ENCODE measurements around the gene SPPL3. TPM values are rescaled to one million over a fixed set of nuclear protein-coding genes. Genes with fewer than 3 reads are reported as not detected.

Gene SPPL3
- total RNA-seq, 3 donors from 2014 or later = 21.6 to 28.0 (median 22.8) TPM

- peaks cover 62% of the 10 kb centered on the region for H3K4me1 Mint-ChIP-seq (ENCODE audit: low read depth)
- H3K9me3 Mint-ChIP-seq = no peaks in the 10 kb centered on the region
- no peak for ATAC-seq
- no peak overlapping the region for H3K4me3 Mint-ChIP-seq
- H3K27me3 Mint-ChIP-seq (ENCODE audit: low read depth) = no peaks in the 10 kb centered on the region
- peaks cover 5% of the 10 kb centered on the region for H3K36me3 Mint-ChIP-seq (ENCODE audit: insufficient read depth)
- DNase-seq = no peak
Measured at GRCh38 chr12:120836114-120836684, 68.0 kb downstream of the SPPL3 start.

GRCh38 chr12:120835657-120836056 is 68.5 kb downstream of the SPPL3 start:
- Mint-ChIP-seq H3K4me1 (ENCODE audit: low read depth) (peaks cover 68% of the 10 kb centered on the region), H3K36me3 (ENCODE audit: insufficient read depth) (peaks cover 5% of the 10 kb centered on the region), H3K27me3 (ENCODE audit: low read depth) (no peaks in the 10 kb centered on the region), H3K4me3 (no peak overlapping the region), H3K9me3 (no peaks in the 10 kb centered on the region)
- DNase-seq (no peak), ATAC-seq (no peak)

GRCh38 chr12:120835304-120835612 is 68.9 kb downstream of the SPPL3 start:
- Mint-ChIP-seq H3K9me3 (no peaks in the 10 kb centered on the region), H3K27me3 (ENCODE audit: low read depth) (no peaks in the 10 kb centered on the region), H3K4me3 (peak overlapping the region; percentile 10), H3K4me1 (ENCODE audit: low read depth) (peaks cover 67% of the 10 kb centered on the region), H3K36me3 (ENCODE audit: insufficient read depth) (peaks cover 2% of the 10 kb centered on the region)
- peak; percentile 89 for ATAC-seq
- no peak for DNase-seq

- peak; percentile 19 to 26 for ATAC-seq
- H3K4me1 Mint-ChIP-seq (ENCODE audit: low read depth) = peaks cover 67% of the 10 kb centered on the region
Measured at GRCh38 chr12:120834489-120835303, 69.5 kb downstream of the SPPL3 start.

GRCh38 chr12:120833849-120834248 is 70.3 kb downstream of the SPPL3 start:
- H3K4me3 Mint-ChIP-seq = no peak overlapping the region
- peak; percentile 44 to 46 for ATAC-seq
- no peak for DNase-seq
- H3K9me3 Mint-ChIP-seq = no peaks in the 10 kb centered on the region
- H3K36me3 Mint-ChIP-seq (ENCODE audit: insufficient read depth) = peaks cover 1% of the 10 kb centered on the region
- no peaks in the 10 kb centered on the region for H3K27me3 Mint-ChIP-seq (ENCODE audit: low read depth)
- H3K4me1 Mint-ChIP-seq (ENCODE audit: low read depth) = peaks cover 70% of the 10 kb centered on the region

More at GRCh38 chr12:120834489-120835303, 69.5 kb downstream of the SPPL3 start:
- Mint-ChIP-seq H3K27me3 (ENCODE audit: low read depth) (no peaks in the 10 kb centered on the region), H3K9me3 (no peaks in the 10 kb centered on the region), H3K36me3 (ENCODE audit: insufficient read depth) (peaks cover 1% of the 10 kb centered on the region), H3K4me3 (peak overlapping the region; percentile 10)
- DNase-seq = no peak

GRCh38 chr12:120832737-120833136 is 71.4 kb downstream of the SPPL3 start:
- H3K4me3 Mint-ChIP-seq = no peak overlapping the region
- H3K36me3 Mint-ChIP-seq (ENCODE audit: insufficient read depth) = peaks cover 1% of the 10 kb centered on the region
- H3K4me1 Mint-ChIP-seq (ENCODE audit: low read depth) = peaks cover 73% of the 10 kb centered on the region
- no peaks in the 10 kb centered on the region for H3K9me3 Mint-ChIP-seq
- ATAC-seq (no peak), DNase-seq (no peak)
- no peaks in the 10 kb centered on the region for H3K27me3 Mint-ChIP-seq (ENCODE audit: low read depth)

- DNase-seq (no peak), ATAC-seq (no peak)
- H3K4me1 Mint-ChIP-seq (ENCODE audit: low read depth) = peaks cover 69% of the 10 kb centered on the region
- peaks cover 1% of the 10 kb centered on the region for H3K36me3 Mint-ChIP-seq (ENCODE audit: insufficient read depth)
- no peaks in the 10 kb centered on the region for H3K9me3 Mint-ChIP-seq
- no peaks in the 10 kb centered on the region for H3K27me3 Mint-ChIP-seq (ENCODE audit: low read depth)
- no peak overlapping the region for H3K4me3 Mint-ChIP-seq
Measured at GRCh38 chr12:120831648-120832267, 72.4 kb downstream of the SPPL3 start.

- Mint-ChIP-seq H3K4me1 (ENCODE audit: low read depth) (peaks cover 65% of the 10 kb centered on the region), H3K36me3 (ENCODE audit: insufficient read depth) (no peaks in the 10 kb centered on the region), H3K4me3 (no peak overlapping the region), H3K27me3 (ENCODE audit: low read depth) (no peaks in the 10 kb centered on the region), H3K9me3 (no peaks in the 10 kb centered on the region)
- no peak for ATAC-seq
- DNase-seq = no peak
Measured at GRCh38 chr12:120830966-120831365, 73.2 kb downstream of the SPPL3 start.

- Mint-ChIP-seq H3K4me3 (no peak overlapping the region), H3K9me3 (no peaks in the 10 kb centered on the region), H3K4me1 (ENCODE audit: low read depth) (peaks cover 63% of the 10 kb centered on the region), H3K36me3 (ENCODE audit: insufficient read depth) (peaks cover 1% of the 10 kb centered on the region), H3K27me3 (ENCODE audit: low read depth) (no peaks in the 10 kb centered on the region)
- DNase-seq (no peak), ATAC-seq (no peak)
Measured at GRCh38 chr12:120830052-120830940, 73.9 kb downstream of the SPPL3 start.

- peaks cover 58% of the 10 kb centered on the region for H3K4me1 Mint-ChIP-seq (ENCODE audit: low read depth)
- no peak for DNase-seq
- no peaks in the 10 kb centered on the region for H3K9me3 Mint-ChIP-seq
Measured at GRCh38 chr12:120826335-120826734, 77.8 kb downstream of the SPPL3 start.

GRCh38 chr12:120825337-120825736 is 78.8 kb downstream of the SPPL3 start:
- Mint-ChIP-seq H3K9me3 (no peaks in the 10 kb centered on the region), H3K4me3 (no peak overlapping the region), H3K27me3 (ENCODE audit: low read depth) (no peaks in the 10 kb centered on the region), H3K36me3 (ENCODE audit: insufficient read depth) (peaks cover 1% of the 10 kb centered on the region), H3K4me1 (ENCODE audit: low read depth) (peaks cover 54% of the 10 kb centered on the region)
- ATAC-seq (no peak), DNase-seq (no peak)

More at GRCh38 chr12:120826335-120826734, 77.8 kb downstream of the SPPL3 start:
- no peak overlapping the region for H3K4me3 Mint-ChIP-seq
- H3K27me3 Mint-ChIP-seq (ENCODE audit: low read depth) = no peaks in the 10 kb centered on the region
- H3K36me3 Mint-ChIP-seq (ENCODE audit: insufficient read depth) = peaks cover 1% of the 10 kb centered on the region
- no peak for ATAC-seq

- Mint-ChIP-seq H3K4me3 (no peak overlapping the region), H3K9me3 (no peaks in the 10 kb centered on the region), H3K4me1 (ENCODE audit: low read depth) (peaks cover 52% of the 10 kb centered on the region), H3K36me3 (ENCODE audit: insufficient read depth) (peaks cover 1% of the 10 kb centered on the region), H3K27me3 (ENCODE audit: low read depth) (no peaks in the 10 kb centered on the region)
- ATAC-seq = no peak
- no peak for DNase-seq
Measured at GRCh38 chr12:120822832-120823503, 81.2 kb downstream of the SPPL3 start.

- Mint-ChIP-seq H3K36me3 (ENCODE audit: insufficient read depth) (peaks cover 1% of the 10 kb centered on the region), H3K4me1 (ENCODE audit: low read depth) (peaks cover 54% of the 10 kb centered on the region)
- peak; percentile 76 to 83 for ATAC-seq
Measured at GRCh38 chr12:120821878-120822277, 82.3 kb downstream of the SPPL3 start.

More at GRCh38 chr12:120821878-120822277, 82.3 kb downstream of the SPPL3 start:
- H3K9me3 Mint-ChIP-seq = no peaks in the 10 kb centered on the region
- H3K4me3 Mint-ChIP-seq = peak overlapping the region; percentile 24
- H3K27me3 Mint-ChIP-seq (ENCODE audit: low read depth) = no peaks in the 10 kb centered on the region
- no peak for DNase-seq
